Kidney tubule cell (primary cell): ENCODE results near the gene ADARB2.

Experiments used
- DNase-seq: peaks from one replicate; pipeline ENCODE4 v3.0.0-alpha.2; 2018; ENCODE audit warnings: low spot score

Gene ADARB2

DNA sequence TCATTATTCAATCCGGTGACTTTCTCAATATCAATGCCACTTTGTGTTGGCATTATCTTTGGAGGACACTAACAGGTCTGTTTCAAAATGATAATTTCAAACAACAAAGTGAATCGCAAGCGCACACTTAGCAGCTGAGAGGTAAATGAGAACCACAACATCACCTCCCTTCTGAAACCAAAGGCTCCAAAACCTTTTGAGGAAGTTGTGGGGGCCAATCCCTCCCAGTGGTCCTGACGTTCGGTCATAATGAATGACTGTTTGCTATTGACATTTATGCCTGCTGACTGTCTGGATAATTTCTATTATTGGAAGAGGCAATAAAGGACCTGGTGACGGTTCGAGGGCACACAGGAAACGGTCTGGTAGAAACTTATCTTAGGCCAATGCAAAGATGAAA, 1.8 kb downstream of the ADARB2 start:
- DNase-seq: no peak

- no peak for DNase-seq
These were observed 3.0 kb downstream of the ADARB2 start for GRCh38 chr10:1734288-1734687.

- no peak for DNase-seq
These were observed 3.6 kb downstream of the ADARB2 start for GRCh38 chr10:1733720-1734119.

GRCh38 chr10:1732564-1732996, 4.7 kb downstream of the ADARB2 start:
- no peak for DNase-seq

DNA sequence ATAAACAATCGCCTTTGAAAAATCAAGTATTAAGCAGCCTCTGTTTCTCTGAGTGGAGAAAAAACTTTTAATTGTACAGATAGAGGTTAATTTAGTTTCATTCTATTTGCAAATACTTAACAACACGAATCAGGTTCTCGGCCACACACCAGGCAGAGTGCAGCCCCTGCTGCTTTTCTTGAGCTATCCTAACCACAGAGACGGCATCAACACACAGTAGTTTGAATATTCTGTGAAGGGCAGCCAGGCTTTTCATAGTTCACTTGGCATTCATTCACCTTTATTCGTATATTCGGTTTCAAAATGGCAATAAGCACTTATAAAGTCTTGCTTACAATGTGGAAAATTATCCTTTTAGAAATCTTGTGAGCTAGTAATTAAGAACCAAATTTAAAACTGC, 5.7 kb downstream of the ADARB2 start:
- no peak for DNase-seq

GRCh38 chr10:1729751-1730150, 7.6 kb downstream of the ADARB2 start:
- DNase-seq: no peak

- DNase-seq: no peak
These were observed 10.5 kb downstream of the ADARB2 start for GRCh38 chr10:1726861-1727260.

GRCh38 chr10:1724921-1725488, 12.3 kb downstream of the ADARB2 start:
- DNase-seq: no peak

- no peak for DNase-seq
These were observed 20.5 kb downstream of the ADARB2 start for GRCh38 chr10:1716839-1717238.

DNA sequence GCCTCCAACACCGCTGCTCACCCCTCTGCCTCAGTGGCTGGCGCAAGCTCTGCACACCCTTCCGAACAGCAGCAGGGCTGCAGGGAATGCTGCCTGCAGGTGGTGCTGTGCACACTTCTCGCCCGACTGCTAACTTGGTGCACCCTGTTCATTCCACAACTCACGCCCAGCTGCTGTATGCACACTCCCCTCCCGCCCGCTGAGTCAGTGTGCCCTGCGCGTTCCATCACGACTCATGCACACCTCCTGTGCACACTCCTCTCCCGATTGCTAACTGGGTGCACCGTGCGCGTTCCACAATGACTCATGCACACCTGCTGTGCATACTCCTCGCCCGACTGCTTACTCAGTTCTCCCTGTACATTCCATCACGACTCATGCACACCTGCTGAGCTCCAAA, 21.5 kb downstream of the ADARB2 start:
- peak; percentile 72 for DNase-seq

DNA sequence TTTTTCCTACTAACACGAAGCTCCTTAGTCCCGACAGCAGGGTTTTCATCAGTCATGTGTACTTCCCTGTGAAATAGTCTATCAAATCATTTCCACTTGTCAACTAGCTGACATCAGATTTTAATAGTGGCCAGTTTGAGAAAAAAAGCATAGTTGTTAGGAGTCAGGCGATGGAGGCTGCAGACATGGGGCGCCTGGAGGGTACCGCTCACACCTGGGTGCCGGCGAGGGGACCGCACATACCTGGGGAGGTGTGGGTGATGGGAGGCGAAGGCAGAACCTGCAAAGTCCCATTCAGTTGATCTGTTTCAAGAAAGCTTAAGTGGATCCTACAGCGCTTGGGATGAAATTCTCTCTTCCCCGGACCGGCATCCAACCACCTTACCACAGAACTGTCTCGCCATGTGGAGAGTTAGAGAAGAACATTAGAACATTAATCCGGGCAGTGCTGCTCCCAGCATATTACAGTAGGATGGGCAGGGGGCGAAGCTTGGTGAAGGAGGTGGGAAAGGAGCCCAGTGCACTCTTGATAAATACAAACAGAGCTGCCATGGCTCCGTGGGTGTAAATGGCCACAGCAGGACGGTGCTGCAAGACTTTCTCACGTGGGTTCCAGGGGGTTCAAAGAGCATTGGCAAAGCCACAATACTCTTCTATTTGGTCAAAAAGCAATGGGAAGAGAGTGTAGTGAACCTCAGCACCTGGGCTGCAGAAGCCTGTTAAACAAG, 24.2 kb downstream of the ADARB2 start:
- DNase-seq: no peak

DNA sequence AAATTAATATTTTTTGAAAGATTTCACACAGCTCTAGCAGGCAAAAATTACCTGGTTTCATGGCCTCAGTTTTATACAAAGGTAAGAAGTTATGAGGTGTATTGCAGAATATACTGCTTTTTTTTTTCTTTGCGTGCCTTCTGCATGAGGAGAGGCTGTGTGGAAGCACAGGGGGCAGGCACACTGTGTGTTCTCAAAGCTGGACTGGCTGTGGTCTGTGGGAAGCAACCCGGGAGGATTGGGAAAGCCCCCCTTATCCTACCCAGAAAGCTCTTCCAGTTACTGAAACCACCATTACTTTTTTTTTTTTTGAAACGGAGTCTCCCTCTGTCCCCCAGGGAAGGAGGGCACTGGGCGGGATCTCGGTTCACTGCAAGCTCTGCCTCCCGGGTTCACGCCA, 25.0 kb downstream of the ADARB2 start:
- no peak for DNase-seq

GRCh38 chr10:1709161-1709560, 28.2 kb downstream of the ADARB2 start:
- DNase-seq: no peak

- DNase-seq: no peak
These were observed 28.6 kb downstream of the ADARB2 start for GRCh38 chr10:1708746-1709145.

GRCh38 chr10:1706711-1707110, 30.6 kb downstream of the ADARB2 start:
- DNase-seq: no peak

DNA sequence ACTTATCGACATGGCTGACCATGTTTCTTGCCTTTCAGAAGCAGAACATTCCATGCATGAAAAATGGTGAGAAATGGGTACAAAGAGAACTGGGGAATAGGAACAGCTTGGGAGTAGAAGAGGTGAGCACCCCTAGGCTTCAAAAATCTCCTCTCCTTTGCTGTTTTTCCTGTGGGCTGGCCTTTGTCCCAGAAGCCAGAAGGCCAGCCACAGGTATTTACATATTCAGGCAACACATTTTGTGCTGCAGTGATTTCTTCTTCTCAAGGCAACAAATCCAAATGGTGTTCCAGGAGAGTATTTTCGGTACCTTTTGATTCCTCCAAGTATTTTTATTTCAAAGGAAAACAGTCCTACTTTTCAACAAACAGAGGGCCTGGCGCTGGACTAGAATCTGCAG, 31.1 kb downstream of the ADARB2 start:
- no peak for DNase-seq

DNA sequence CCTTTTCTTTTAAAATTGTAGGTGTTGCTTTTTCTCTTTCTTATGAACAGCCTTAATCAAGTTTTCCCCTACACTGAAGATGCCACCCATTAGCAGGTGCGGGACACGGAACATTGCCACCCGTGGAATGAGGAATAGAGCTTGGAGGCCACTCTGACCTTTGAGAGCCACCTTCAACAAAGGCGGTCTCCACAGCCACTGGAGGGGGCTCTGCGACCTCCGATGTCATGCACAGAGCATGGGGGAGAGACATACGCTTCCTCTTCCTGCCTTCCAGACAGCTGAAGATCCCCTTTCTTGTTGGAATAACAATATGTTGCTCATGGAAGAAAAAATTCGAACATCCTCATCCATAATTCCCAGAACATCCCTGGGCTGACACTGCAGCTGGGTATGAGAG, 39.1 kb downstream of the ADARB2 start:
- no peak for DNase-seq

GRCh38 chr10:1696106-1696505, 41.2 kb downstream of the ADARB2 start:
- DNase-seq: no peak

- DNase-seq: no peak
These were observed 47.2 kb downstream of the ADARB2 start for GRCh38 chr10:1690086-1690485.

GRCh38 chr10:1688531-1688930, 48.8 kb downstream of the ADARB2 start:
- DNase-seq: no peak

- DNase-seq: no peak
These were observed 49.6 kb downstream of the ADARB2 start for GRCh38 chr10:1687623-1688150.

GRCh38 chr10:1687190-1687589, 50.1 kb downstream of the ADARB2 start:
- DNase-seq: peak; percentile 23

- no peak for DNase-seq
These were observed 50.9 kb downstream of the ADARB2 start for GRCh38 chr10:1686491-1686749.
